GM10266 (cell line): Measurements from ENCODE around the gene SGCD.

Experiments
- DNase-seq: peaks from one replicate; pipeline ENCODE4 v3.0.0; 2012; ENCODE audit errors: extremely low spot score
- TF ChIP-seq, protein P1 (sequence below): IDR thresholded peaks from 2 replicates; pipeline ENCODE4 v1.5.1; 2012; ENCODE audit warnings: mild to moderate bottlenecking, low read depth; ENCODE audit not compliant: control insufficient read depth, insufficient read depth; ENCODE audit errors: missing control alignments

SGCD gene

DNA sequence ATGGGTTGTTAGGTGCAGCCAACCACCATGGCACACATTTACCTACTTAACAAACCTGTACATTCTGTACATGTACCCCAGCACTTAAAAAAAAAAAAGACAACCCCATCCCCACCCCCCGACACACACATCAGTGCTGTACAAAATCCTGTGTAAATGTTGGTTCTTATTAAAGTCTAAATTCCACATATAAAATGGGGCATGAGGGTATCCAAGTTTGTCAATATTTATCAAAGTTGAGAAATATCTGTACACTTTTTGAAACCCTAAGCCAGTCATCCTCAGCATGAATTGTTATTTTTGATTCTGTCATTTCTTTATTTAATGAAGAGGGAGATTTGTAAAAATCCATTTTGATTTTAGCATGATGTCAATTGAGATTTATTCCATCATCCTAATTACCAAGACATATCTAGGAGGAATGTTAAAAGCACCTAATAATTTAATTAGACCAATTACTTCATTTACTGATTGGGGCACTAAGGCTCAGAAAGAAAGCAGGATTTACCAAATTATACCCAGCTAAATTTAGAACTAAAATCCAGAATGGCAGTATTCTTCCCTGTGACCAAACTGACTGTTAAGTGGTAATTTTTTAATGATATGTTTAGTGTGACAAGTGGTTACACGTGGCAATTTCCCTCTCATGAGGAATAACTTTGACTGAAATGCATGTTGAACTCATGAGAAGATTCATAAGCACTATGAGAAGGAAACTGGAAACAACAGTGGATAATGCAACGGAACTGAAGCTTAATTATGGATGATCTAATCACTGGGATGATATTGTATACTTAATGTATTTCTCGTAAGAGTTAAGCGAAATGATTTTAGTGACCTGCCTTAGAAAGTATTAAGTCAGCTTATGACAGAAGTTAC, 195.9 kb downstream of the SGCD start:
- TF ChIP-seq, protein P1, sequence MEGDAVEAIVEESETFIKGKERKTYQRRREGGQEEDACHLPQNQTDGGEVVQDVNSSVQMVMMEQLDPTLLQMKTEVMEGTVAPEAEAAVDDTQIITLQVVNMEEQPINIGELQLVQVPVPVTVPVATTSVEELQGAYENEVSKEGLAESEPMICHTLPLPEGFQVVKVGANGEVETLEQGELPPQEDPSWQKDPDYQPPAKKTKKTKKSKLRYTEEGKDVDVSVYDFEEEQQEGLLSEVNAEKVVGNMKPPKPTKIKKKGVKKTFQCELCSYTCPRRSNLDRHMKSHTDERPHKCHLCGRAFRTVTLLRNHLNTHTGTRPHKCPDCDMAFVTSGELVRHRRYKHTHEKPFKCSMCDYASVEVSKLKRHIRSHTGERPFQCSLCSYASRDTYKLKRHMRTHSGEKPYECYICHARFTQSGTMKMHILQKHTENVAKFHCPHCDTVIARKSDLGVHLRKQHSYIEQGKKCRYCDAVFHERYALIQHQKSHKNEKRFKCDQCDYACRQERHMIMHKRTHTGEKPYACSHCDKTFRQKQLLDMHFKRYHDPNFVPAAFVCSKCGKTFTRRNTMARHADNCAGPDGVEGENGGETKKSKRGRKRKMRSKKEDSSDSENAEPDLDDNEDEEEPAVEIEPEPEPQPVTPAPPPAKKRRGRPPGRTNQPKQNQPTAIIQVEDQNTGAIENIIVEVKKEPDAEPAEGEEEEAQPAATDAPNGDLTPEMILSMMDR: no peak
- no peak for DNase-seq

DNA sequence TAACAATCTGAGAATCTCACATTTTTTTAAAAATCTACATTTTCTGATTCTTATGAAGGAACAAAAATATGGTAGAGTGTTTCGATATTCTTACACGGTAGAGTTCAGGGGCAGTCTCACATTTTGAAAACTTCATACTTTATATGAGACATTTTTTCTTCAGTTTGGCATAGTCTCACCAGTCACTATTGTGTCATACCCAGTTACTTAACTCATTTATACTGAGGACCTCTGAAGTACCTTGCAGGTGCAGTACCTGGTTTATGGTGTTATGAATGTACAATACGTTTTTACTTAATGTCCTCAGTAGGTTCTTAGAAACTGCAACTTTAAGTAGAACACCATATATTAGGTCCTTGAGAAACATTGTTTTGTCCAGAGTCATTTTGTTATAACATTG, 196.6 kb downstream of the SGCD start:
- DNase-seq: no peak
- TF ChIP-seq, protein P1: no peak

DNA sequence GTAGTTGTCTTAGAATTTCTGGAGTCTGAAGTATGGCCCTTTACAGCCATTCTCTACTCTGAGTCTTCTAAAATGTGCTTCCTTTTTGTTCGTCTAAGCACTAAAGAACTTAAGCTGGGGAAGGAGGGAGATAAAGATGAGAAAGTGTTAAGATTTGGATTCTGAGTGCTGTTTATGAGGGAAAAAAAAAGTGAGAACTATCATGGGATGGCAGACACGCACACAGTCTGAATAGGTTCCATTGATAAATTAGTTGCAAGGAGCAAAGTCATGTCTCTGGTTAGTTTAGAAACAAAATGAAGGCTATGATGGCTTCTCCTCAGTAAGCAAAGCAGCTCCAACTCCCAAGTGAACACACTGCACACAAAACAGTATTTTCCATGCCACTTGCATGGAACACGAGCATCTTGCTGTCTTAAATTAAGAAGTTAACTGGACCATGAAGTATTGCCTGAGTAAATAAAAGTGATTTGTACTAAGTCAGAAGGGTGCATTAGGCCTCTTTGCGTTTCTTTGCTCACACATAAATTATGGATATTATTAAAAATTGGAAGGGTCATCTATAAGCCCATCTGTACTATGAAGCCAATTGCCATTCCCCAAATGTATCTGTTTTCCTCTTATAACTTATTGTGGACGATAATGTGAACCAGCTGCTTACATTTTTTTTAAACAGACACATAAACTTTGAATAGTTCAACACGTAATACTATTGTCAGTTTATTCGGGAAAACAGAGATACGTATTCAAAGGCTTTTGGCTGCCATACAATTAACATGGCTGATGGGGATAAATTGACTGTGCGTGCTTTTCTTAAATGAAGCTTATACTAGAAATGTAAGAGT, 199.3 kb downstream of the SGCD start:
- TF ChIP-seq, protein P1: no peak
- no peak for DNase-seq

DNA sequence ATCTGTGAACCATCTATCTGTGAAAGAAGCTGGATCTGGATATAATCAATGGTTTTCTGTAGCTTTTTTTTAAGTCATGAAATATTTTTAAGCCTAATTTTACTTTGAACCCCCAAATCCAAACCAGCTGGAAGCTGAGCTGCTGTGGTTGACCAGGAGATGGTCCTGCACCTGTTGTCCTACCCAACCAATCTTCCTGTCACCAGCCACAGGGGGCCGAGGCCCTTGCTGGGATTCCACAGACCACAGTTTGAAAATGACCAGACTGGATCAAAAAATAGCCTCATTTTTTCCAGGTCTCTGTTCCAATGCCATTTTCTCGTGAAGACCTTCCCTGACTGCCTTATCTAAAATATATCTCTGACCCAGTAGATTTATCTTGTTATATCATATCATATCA, 200.6 kb downstream of the SGCD start:
- no peak for DNase-seq
- TF ChIP-seq, protein P1: no peak

DNA sequence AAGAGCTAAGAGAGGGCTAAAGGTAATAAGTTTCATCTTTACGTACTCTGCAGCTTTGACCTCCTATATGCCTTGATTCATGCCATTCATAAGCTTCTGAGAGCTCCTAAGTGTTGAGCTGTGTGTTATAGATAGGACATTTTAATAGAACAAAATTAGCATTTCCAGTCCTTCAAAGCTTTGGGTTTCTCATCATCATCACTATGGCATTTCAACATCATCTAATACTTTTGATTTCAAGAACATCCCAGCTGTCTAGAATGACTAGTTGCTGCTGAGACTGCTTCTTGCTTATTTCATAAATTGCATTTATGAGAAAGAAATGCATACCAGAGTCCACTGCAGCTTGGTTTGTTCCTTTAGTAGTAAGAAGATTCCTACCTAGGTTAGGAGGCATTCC, 201.7 kb downstream of the SGCD start:
- TF ChIP-seq, protein P1: no peak
- no peak for DNase-seq

DNA sequence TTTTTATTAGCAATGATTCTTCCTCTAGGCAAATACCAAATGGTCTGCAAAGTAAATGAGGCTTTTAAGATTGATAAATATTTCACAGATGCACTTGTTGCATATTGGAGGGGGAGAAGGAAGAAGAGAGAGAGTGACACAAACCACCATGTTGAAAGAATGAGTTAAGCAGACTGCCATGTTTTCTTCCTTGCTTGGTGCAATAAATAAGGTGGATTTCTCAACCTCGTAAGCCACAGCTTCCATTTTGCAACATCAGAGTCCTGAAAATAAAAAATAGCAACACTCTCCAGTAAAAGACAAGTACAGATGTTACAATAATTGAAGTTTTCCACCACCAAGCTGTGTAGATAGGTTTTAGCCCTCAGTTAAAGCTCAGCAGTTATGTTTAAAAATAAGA, 202.9 kb downstream of the SGCD start:
- DNase-seq: no peak
- TF ChIP-seq, protein P1: no peak
